SH-SY5Y (cell line): ENCODE data around the gene AKAP10.

Source experiments
- GATA2 ChIP-seq: IDR thresholded peaks from 2 replicates; pipeline ENCODE4 v1.6.1; 2011; ENCODE audit warnings: mild to moderate bottlenecking, low read depth, low read length
- GATA3 ChIP-seq: IDR thresholded peaks from 2 replicates; pipeline ENCODE4 v1.6.1; 2011; ENCODE audit warnings: low read depth, mild to moderate bottlenecking, low read length, moderate library complexity

GRCh38 chr17:19897090-19897837 is 80.4 kb downstream of the AKAP10 start:
- TF ChIP-seq GATA2 = no peak
- no peak for TF ChIP-seq GATA3
